ENCODE results near the gene SPTBN1.
"Not testable (repeated sequence)": the region's sequence is repeated elsewhere in the genome, so short reads cannot be mapped to it uniquely, and the experiment has no call there.

The SPTBN1 gene

DNA sequence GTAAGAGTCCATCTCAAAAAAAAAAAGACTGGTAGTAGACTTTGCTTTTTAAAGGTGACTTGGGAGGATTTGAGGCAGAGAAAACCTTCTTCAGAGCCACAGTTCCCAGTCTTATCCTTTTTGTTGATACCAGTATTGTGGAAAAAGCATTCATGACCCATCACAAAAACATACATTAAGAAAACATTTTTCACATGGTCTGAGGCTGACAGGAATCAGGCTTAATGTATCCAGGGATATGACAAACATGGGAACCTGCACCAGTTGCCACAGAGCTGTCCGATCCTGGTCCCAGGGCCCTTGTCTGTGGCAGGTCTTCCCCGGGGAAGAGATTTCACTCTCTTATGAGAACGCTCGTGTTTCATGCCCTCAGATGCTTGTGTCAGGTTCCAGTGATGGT is 21.8 kb downstream of the SPTBN1 start:
- TF ChIP-seq, protein P1, sequence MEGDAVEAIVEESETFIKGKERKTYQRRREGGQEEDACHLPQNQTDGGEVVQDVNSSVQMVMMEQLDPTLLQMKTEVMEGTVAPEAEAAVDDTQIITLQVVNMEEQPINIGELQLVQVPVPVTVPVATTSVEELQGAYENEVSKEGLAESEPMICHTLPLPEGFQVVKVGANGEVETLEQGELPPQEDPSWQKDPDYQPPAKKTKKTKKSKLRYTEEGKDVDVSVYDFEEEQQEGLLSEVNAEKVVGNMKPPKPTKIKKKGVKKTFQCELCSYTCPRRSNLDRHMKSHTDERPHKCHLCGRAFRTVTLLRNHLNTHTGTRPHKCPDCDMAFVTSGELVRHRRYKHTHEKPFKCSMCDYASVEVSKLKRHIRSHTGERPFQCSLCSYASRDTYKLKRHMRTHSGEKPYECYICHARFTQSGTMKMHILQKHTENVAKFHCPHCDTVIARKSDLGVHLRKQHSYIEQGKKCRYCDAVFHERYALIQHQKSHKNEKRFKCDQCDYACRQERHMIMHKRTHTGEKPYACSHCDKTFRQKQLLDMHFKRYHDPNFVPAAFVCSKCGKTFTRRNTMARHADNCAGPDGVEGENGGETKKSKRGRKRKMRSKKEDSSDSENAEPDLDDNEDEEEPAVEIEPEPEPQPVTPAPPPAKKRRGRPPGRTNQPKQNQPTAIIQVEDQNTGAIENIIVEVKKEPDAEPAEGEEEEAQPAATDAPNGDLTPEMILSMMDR (IDR thresholded peaks at IDR 0.05; ENCODE audit: extremely low read depth, missing control alignments) = no peak
- no peak for DNase-seq (ENCODE audit: low spot score)

DNA sequence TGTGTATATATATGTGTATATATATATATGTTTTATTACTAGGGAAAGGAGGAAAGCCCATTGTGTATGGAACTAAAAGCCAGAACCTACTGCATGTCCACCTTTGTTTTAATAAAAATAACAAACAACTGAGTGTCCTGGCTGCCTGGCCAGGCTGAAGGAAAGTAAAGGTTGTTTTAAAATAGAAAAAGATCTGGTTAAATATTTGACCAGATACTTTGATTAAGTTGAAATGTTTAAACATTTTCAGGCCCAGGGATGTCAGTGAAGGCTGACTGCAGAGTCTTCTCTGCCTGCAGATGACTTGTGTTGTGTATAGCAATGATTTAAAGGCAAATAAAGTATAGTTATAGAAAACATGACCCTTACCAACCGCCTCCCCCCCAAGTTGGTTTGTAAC is 22.8 kb downstream of the SPTBN1 start:
- DNase-seq (ENCODE audit: low spot score) = no peak
- TF ChIP-seq, protein P1 (IDR thresholded peaks at IDR 0.05; ENCODE audit: extremely low read depth, missing control alignments) = no peak

DNA sequence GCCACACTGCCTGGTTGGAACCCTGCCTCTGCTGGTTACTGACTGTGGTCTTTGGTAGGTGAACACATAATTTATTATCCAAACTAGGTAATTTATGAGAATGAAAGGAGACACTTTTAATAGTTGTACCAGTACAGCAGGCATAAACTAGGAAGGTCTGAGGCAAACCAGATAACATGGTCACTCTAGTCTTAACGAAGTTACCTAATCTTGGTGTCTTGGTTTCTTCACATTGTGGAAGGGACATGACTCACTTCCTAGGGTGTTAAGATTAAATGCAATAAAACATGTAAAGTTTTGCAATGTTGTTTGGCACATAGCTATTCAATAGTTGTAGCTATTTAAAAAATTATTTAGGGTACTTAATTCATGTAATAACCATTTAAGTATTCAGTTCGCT is 23.3 kb downstream of the SPTBN1 start:
- no peak for DNase-seq (ENCODE audit: low spot score)
- TF ChIP-seq, protein P1 (IDR thresholded peaks at IDR 0.05; ENCODE audit: extremely low read depth, missing control alignments) = no peak

DNA sequence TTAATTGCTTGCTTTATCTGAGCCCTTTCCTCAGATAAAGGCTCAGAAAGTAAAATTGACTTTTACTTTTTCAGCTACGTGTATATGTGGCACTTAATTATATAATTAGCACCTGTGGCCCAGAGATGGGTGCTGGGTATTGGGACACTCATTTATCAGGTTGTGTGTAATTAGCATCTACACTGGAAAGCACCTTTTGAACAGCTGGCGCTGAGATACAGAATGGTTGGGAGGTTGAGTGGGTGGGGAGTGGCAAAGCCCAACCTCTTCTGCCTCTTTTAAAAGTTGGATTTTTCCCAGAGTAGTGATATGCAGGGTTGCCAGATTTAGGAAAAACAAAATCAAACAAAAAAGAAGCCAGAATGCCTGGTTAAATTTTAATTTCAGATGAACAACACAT is 23.9 kb downstream of the SPTBN1 start:
- DNase-seq (ENCODE audit: low spot score) = no peak
- TF ChIP-seq, protein P1 (IDR thresholded peaks at IDR 0.05; ENCODE audit: extremely low read depth, missing control alignments) = no peak

DNA sequence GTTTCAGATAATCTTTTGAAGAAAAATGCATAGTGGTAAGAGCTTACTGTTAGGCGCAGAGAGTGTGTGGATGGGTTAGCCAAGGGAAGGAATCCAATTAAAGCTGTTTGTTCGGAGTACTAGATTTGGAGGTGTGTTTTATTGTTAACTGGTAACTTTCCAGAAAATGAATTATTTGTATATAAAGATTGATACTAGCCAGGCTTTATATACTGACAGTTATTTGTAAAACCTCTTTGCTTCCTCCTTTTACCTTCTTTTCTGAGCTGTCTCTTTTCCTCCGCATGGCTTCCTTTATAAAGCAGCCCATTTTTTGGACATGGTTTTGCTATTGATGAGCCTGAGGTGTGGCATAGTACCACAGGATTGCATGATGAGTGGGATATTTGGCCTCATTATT is 25.6 kb downstream of the SPTBN1 start:
- DNase-seq (ENCODE audit: low spot score) = no peak
- TF ChIP-seq, protein P1 (IDR thresholded peaks at IDR 0.05; ENCODE audit: extremely low read depth, missing control alignments) = no peak

DNA sequence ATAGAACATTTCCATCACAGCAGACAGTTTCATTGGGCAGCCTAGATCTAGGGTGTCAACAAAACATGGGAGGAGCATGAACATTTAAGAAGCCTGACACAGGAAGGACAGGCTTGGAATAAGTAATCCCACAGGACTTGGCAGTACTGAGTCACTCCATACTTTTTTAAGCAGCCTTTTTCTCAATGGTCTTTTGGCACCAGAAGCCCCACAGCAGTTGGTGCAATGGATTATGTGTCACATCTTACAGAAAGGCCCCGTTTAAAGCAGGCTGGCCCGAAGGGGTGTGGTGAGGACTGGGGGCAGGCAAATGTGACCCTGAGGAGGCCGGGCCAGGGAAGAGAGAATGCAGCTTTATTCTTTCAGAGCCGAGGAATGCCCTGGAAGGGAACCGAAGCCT is 26.6 kb downstream of the SPTBN1 start:
- TF ChIP-seq, protein P1 (IDR thresholded peaks at IDR 0.05; ENCODE audit: extremely low read depth, missing control alignments) = no peak
- no peak for DNase-seq (ENCODE audit: low spot score)

- DNase-seq (ENCODE audit: low spot score) = no peak
- TF ChIP-seq, protein P1 (IDR thresholded peaks at IDR 0.05; ENCODE audit: extremely low read depth, missing control alignments) = no peak
Observed at GRCh38 chr2:54483426-54483825, 27.3 kb downstream of the SPTBN1 start.

DNA sequence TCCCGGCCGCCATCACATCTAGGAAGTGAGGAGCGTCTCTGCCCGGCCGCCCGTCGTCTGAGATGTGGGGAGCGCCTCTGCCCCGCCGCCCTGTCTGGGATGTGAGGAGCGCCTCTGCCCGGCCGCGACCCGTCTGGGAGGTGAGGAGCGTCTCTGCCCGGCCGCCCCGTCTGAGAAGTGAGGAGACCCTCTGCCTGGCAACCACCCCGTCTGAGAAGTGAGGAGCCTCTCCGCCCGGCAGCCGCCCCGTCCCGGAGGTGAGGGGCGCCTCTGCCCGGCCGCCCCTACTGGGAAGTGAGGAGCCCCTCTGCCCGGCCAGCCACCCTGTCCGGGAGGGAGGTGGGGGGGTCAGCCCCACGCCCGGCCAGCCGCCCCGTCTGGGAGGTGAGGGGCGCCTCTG is 29.6 kb downstream of the SPTBN1 start:
- DNase-seq (ENCODE audit: low spot score) = not testable (repeated sequence)

All from GM20000 (cell line).